ENCODE results near the gene TNFAIP8L1. TPM values are rescaled to one million over a fixed set of nuclear protein-coding genes. Genes with fewer than 3 reads are reported as not detected.

TNFAIP8L1 gene
- total RNA-seq, 1 donor from 2014 or later = 3.0 TPM

DNA sequence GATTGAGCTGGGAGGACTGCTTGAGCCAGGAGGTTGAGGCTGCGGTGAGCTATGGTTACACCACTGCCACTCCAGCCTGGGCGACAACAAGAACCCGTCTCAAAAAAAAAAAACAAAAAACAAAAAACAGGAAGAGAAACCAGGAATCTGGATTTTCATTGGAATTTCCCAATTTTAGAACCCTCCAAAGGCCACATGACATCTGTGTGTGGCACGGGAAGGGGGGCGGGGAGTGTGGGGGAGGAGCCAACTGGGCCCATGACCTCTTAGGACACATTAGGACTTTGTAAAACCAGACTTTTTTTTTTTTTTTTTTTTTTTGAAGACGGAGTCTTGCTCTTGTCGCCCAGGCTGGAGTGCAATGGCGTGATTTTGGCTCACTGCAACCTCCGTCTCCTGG lies 52.1 kb downstream of the TNFAIP8L1 start:
- Mint-ChIP-seq H3K9me3 (ENCODE audit: unreplicated experiment) (no peaks in the 10 kb centered on the region), H3K27me3 (ENCODE audit: low read depth, unreplicated experiment) (no peaks in the 10 kb centered on the region), H3K4me1 (ENCODE audit: low read depth, unreplicated experiment) (peaks cover 10% of the 10 kb centered on the region), H3K4me3 (ENCODE audit: unreplicated experiment) (no peak overlapping the region), H3K27ac (ENCODE audit: unreplicated experiment) (no peak overlapping the region), H3K36me3 (ENCODE audit: low read depth, unreplicated experiment) (peaks cover 18% of the 10 kb centered on the region)
- Histone ChIP-seq H3K36me3 (ENCODE audit: insufficient read depth, low read length) (peaks cover 41% of the 10 kb centered on the region), H4K20me1 (ENCODE audit: insufficient read depth, low read length) (no peaks in the 10 kb centered on the region), H3K27ac (ENCODE audit: low read depth, low read length) (no peak overlapping the region), H3K79me2 (ENCODE audit: insufficient read depth, low read length) (peaks cover 15% of the 10 kb centered on the region), H3K4me2 (ENCODE audit: low read length) (no peak overlapping the region), H3K27me3 (ENCODE audit: insufficient read depth, low read length) (no peaks in the 10 kb centered on the region), H3K4me3 (ENCODE audit: insufficient read depth, low read depth, low read length) (no peak overlapping the region), H3K4me1 (ENCODE audit: insufficient read depth, low read length) (peaks cover 22% of the 10 kb centered on the region), H2AFZ (ENCODE audit: low read depth, low read length) (no peak overlapping the region), H3K9ac (ENCODE audit: low read length) (no peak overlapping the region), H3K9me3 (ENCODE audit: insufficient read depth, low read depth, low read length) (no peaks in the 10 kb centered on the region)
- DNase-seq (ENCODE audit: low read depth) (no peak), FAIRE-seq (no peak)
- TF ChIP-seq, protein P1, sequence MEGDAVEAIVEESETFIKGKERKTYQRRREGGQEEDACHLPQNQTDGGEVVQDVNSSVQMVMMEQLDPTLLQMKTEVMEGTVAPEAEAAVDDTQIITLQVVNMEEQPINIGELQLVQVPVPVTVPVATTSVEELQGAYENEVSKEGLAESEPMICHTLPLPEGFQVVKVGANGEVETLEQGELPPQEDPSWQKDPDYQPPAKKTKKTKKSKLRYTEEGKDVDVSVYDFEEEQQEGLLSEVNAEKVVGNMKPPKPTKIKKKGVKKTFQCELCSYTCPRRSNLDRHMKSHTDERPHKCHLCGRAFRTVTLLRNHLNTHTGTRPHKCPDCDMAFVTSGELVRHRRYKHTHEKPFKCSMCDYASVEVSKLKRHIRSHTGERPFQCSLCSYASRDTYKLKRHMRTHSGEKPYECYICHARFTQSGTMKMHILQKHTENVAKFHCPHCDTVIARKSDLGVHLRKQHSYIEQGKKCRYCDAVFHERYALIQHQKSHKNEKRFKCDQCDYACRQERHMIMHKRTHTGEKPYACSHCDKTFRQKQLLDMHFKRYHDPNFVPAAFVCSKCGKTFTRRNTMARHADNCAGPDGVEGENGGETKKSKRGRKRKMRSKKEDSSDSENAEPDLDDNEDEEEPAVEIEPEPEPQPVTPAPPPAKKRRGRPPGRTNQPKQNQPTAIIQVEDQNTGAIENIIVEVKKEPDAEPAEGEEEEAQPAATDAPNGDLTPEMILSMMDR (IDR thresholded peaks at IDR 0.05; ENCODE audit: insufficient read depth, low read depth, low read length) = no peak
- no peak for TF ChIP-seq EZH2 (IDR thresholded peaks at IDR 0.05; ENCODE audit: insufficient read depth, low read length)

GRCh38 chr19:4692251-4693077 lies 53.1 kb downstream of the TNFAIP8L1 start:
- Histone ChIP-seq H3K27ac (ENCODE audit: low read depth, low read length) (no peak overlapping the region), H3K4me3 (ENCODE audit: insufficient read depth, low read depth, low read length) (no peak overlapping the region), H3K27me3 (ENCODE audit: insufficient read depth, low read length) (no peaks in the 10 kb centered on the region), H3K4me1 (ENCODE audit: insufficient read depth, low read length) (peaks cover 31% of the 10 kb centered on the region), H2AFZ (ENCODE audit: low read depth, low read length) (no peak overlapping the region), H3K4me2 (ENCODE audit: low read length) (no peak overlapping the region), H3K9ac (ENCODE audit: low read length) (no peak overlapping the region), H3K36me3 (ENCODE audit: insufficient read depth, low read length) (peaks cover 36% of the 10 kb centered on the region), H4K20me1 (ENCODE audit: insufficient read depth, low read length) (no peaks in the 10 kb centered on the region), H3K79me2 (ENCODE audit: insufficient read depth, low read length) (peaks cover 15% of the 10 kb centered on the region), H3K9me3 (ENCODE audit: insufficient read depth, low read depth, low read length) (no peaks in the 10 kb centered on the region)
- Mint-ChIP-seq H3K36me3 (ENCODE audit: low read depth, unreplicated experiment) (peaks cover 22% of the 10 kb centered on the region), H3K4me3 (ENCODE audit: unreplicated experiment) (no peak overlapping the region), H3K4me1 (ENCODE audit: low read depth, unreplicated experiment) (peaks cover 11% of the 10 kb centered on the region), H3K27ac (ENCODE audit: unreplicated experiment) (no peak overlapping the region), H3K27me3 (ENCODE audit: low read depth, unreplicated experiment) (no peaks in the 10 kb centered on the region), H3K9me3 (ENCODE audit: unreplicated experiment) (no peaks in the 10 kb centered on the region)
- DNase-seq (ENCODE audit: low read depth) (no peak), FAIRE-seq (no peak)
- TF ChIP-seq, protein P1 (IDR thresholded peaks at IDR 0.05; ENCODE audit: insufficient read depth, low read depth, low read length) = no peak
- no peak for TF ChIP-seq EZH2 (IDR thresholded peaks at IDR 0.05; ENCODE audit: insufficient read depth, low read length)

GRCh38 chr19:4693078-4693350 lies 53.7 kb downstream of the TNFAIP8L1 start:
- Histone ChIP-seq H3K79me2 (ENCODE audit: insufficient read depth, low read length) (peaks cover 15% of the 10 kb centered on the region), H3K9me3 (ENCODE audit: insufficient read depth, low read depth, low read length) (no peaks in the 10 kb centered on the region), H4K20me1 (ENCODE audit: insufficient read depth, low read length) (no peaks in the 10 kb centered on the region), H3K4me1 (ENCODE audit: insufficient read depth, low read length) (peaks cover 34% of the 10 kb centered on the region), H3K9ac (ENCODE audit: low read length) (no peak overlapping the region), H3K4me3 (ENCODE audit: insufficient read depth, low read depth, low read length) (no peak overlapping the region), H3K36me3 (ENCODE audit: insufficient read depth, low read length) (peaks cover 37% of the 10 kb centered on the region), H3K4me2 (ENCODE audit: low read length) (no peak overlapping the region), H3K27ac (ENCODE audit: low read depth, low read length) (no peak overlapping the region), H2AFZ (ENCODE audit: low read depth, low read length) (no peak overlapping the region), H3K27me3 (ENCODE audit: insufficient read depth, low read length) (no peaks in the 10 kb centered on the region)
- Mint-ChIP-seq H3K27ac (ENCODE audit: unreplicated experiment) (no peak overlapping the region), H3K27me3 (ENCODE audit: low read depth, unreplicated experiment) (no peaks in the 10 kb centered on the region), H3K4me3 (ENCODE audit: unreplicated experiment) (no peak overlapping the region), H3K4me1 (ENCODE audit: low read depth, unreplicated experiment) (peaks cover 13% of the 10 kb centered on the region), H3K9me3 (ENCODE audit: unreplicated experiment) (no peaks in the 10 kb centered on the region), H3K36me3 (ENCODE audit: low read depth, unreplicated experiment) (peaks cover 22% of the 10 kb centered on the region)
- FAIRE-seq (no peak), DNase-seq (ENCODE audit: low read depth) (no peak)
- TF ChIP-seq EZH2 (IDR thresholded peaks at IDR 0.05; ENCODE audit: insufficient read depth, low read length) = no peak
- TF ChIP-seq, protein P1 (IDR thresholded peaks at IDR 0.05; ENCODE audit: insufficient read depth, low read depth, low read length) = no peak

Measured in astrocyte (in vitro differentiated cells and primary cell).